Small intestine (tissue), 7 donors: Measurements from ENCODE around the gene TSEN54. TPM values are rescaled to one million over a fixed set of nuclear protein-coding genes. Genes with fewer than 3 reads are reported as not detected.

Experiments used
- DNase-seq, 2 donors: peaks; one replicate each; pipeline versions ENCODE4 v3.0.0 to v3.0.0-alpha.2; 2013
- FAIRE-seq: peaks from 2 replicates; lab custom pipeline; 2012; peaks lifted over from hg19 to GRCh38; lab: Jason Lieb, UNC
- H3K27ac ChIP-seq, 3 donors: one replicate each; pipeline ENCODE4 v1.5.1; 2013; ENCODE audit warnings: low read length in 2 of 3, mild to moderate bottlenecking in 2 of 3, control low read depth in 1 of 3, inconsistent platforms in 1 of 3, low read depth in 1 of 3, moderate library complexity in 1 of 3
- H3K27me3 ChIP-seq, 3 donors: one replicate each; pipeline ENCODE4 v1.6.1; 2013; ENCODE audit warnings: low read length in 3 of 3, inconsistent platforms in 1 of 3; ENCODE audit not compliant: control insufficient read depth in 3 of 3, insufficient read depth in 3 of 3
- H3K36me3 ChIP-seq, 3 donors: one replicate each; pipeline ENCODE4 v1.6.1; 2013; ENCODE audit warnings: low read length in 3 of 3, inconsistent platforms in 1 of 3, low read depth in 1 of 3, mild to moderate bottlenecking in 1 of 3, moderate library complexity in 1 of 3; ENCODE audit not compliant: control insufficient read depth in 3 of 3, insufficient read depth in 2 of 3
- H3K4me1 ChIP-seq, 3 donors: one replicate each; pipeline ENCODE4 v1.6.1; 2013; ENCODE audit warnings: low read length in 2 of 3, inconsistent platforms in 1 of 3, low read depth in 1 of 3, mild to moderate bottlenecking in 1 of 3, moderate library complexity in 1 of 3; ENCODE audit not compliant: control insufficient read depth in 3 of 3, insufficient read depth in 2 of 3
- H3K4me3 ChIP-seq, 3 donors: one replicate each; pipeline ENCODE4 v1.5.1; 2013; ENCODE audit warnings: low read length in 3 of 3, control low read depth in 1 of 3, inconsistent platforms in 1 of 3, low read depth in 1 of 3, mild to moderate bottlenecking in 1 of 3, moderate library complexity in 1 of 3
- H3K9me3 ChIP-seq, 2 donors: one replicate each; pipeline ENCODE4 v1.6.1; 2013; ENCODE audit warnings: low read depth in 1 of 2, low read length in 1 of 2; ENCODE audit not compliant: control insufficient read depth in 2 of 2, insufficient read depth in 1 of 2
- WGBS, 3 donors: extraction: QIAGEN DNeasy Blood & Tissue Kit; methylation state at CpG; one replicate each; pipeline ENCODE4 v1.1.7; 2013; 5-methylcytosine and 5-hydroxymethylcytosine counted together
- polyA plus RNA-seq, 4 donors: library from polyadenylated mRNA; stranded (reverse) in 3 of 4; unstranded in 1 of 4; fragments of 200-250 nt in 3 of 4; fragments of 120-200 nt in 1 of 4; gene quantifications; one replicate each; pipeline versions ENCODE4 v1.2.1 to v1.2.3, GENCODE V29; 2013
- donor health status: healthy with polysubstance abuse.
- donor health status: control.
- donor health status: control.
- donor health status: Bipolar disorder and iron deficiency.
- donor health status: healthy.

TSEN54 gene
- polyA plus RNA-seq, 4 donors, result 35.5 to 91.1 (median 69.4) TPM

DNA sequence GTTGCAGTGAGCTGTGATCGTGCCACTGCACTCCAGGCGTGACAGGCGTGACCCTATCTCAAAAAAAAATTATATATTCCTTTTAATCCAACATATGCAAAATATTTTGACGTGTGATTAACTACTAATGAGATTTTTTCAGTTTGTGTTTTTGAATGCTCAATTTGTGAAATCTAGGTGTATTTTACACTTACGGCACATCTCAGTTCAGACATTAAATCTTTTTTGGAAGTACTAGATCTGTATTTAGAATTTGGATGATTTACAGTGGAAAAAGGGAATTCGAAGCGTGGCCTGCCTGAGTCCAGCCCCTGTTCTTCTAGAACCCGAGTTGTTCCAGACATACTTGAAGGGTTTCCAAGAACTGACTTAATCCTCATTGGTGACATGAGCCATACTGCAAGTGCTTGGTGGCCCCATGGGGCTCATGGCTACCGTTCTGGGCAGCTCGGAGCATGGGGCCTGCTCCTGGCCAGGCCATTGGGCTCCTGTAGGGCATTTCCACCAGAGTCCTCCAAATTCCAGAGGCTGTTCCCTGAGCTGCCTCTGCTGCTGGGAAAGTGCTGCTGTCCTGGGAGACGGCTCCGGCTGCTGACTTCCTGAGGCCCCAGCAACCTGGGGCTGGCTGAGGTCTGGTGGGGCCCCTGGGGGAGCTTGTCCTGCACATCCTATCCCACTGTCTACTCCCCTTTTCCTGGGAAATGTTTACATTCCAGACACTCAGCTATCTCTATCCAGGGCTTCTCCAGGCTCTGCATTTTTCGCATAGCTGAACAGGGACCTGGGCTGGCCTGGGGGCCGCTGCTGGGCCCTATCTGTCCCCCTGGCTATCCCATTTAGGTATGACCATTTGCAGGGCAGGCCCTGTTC lies 36.3 kb downstream of the TSEN54 start:
- no peak overlapping the region for H3K4me3 ChIP-seq
- H3K36me3 ChIP-seq, result peaks cover 4 to 70% (median 4%) of the 10 kb centered on the region in 3 donors
- peaks cover 0 to 71% (median 2%) of the 10 kb centered on the region in 3 donors for H3K4me1 ChIP-seq
- FAIRE-seq (no peak), DNase-seq (no peak)
- 76 to 89% (median 88%) methylated on average over 14 of the region's 14 CpGs for WGBS, 3 donors
- no peaks in the 10 kb centered on the region for H3K9me3 ChIP-seq
- H3K27me3 ChIP-seq, result no peaks in the 10 kb centered on the region
- H3K27ac ChIP-seq, result peak overlapping the region in 1 of 3 donors; percentile 51

GRCh38 chr17:75553295-75554110 lies 37.2 kb downstream of the TSEN54 start:
- WGBS, 3 donors, result 86 to 94% (median 86%) methylated on average over 8 of the region's 8 CpGs

GRCh38 chr17:75555679-75556153 lies 39.4 kb downstream of the TSEN54 start:
- H3K27me3 ChIP-seq, result no peaks in the 10 kb centered on the region
- H3K36me3 ChIP-seq, result peaks cover 4 to 82% (median 8%) of the 10 kb centered on the region in 3 donors
- FAIRE-seq, result no peak
- DNase-seq, result peak; percentile 58 to 67
- no peak overlapping the region for H3K4me3 ChIP-seq
- H3K27ac ChIP-seq, result peak overlapping the region in 2 of 3 donors; percentile 7 to 29
- H3K9me3 ChIP-seq, result no peaks in the 10 kb centered on the region
- H3K4me1 ChIP-seq, result peaks cover 0 to 55% (median 6%) of the 10 kb centered on the region in 3 donors
- WGBS, 3 donors, result 72 to 86% (median 73%) methylated on average over 21 of the region's 21 CpGs

More at GRCh38 chr17:75553295-75554110, 37.2 kb downstream of the TSEN54 start:
- H3K9me3 ChIP-seq, result no peaks in the 10 kb centered on the region
- H3K27ac ChIP-seq, result peak overlapping the region in 1 of 3 donors; percentile 51
- no peak overlapping the region for H3K4me3 ChIP-seq
- FAIRE-seq (no peak), DNase-seq (no peak)
- H3K27me3 ChIP-seq, result no peaks in the 10 kb centered on the region
- H3K4me1 ChIP-seq, result peaks cover 0 to 76% (median 6%) of the 10 kb centered on the region in 3 donors
- H3K36me3 ChIP-seq, result peaks cover 4 to 74% (median 4%) of the 10 kb centered on the region in 3 donors

- peaks cover 0 to 47% (median 6%) of the 10 kb centered on the region in 3 donors for H3K4me1 ChIP-seq
- no peak overlapping the region for H3K4me3 ChIP-seq
- H3K9me3 ChIP-seq, result no peaks in the 10 kb centered on the region
These were observed 40.9 kb downstream of the TSEN54 start for GRCh38 chr17:75557075-75557851.

GRCh38 chr17:75557852-75558665 lies 41.7 kb downstream of the TSEN54 start:
- Histone ChIP-seq H3K4me3 (no peak overlapping the region), H3K27me3 (no peaks in the 10 kb centered on the region), H3K4me1 (peaks cover 0 to 39% (median 6%) of the 10 kb centered on the region in 3 donors), H3K27ac (peak overlapping the region; percentile 72 to 86 (median 74)), H3K9me3 (no peaks in the 10 kb centered on the region), H3K36me3 (peaks cover under 1 to 82% (median 10%) of the 10 kb centered on the region in 3 donors)
- no peak for FAIRE-seq
- no peak for DNase-seq
- WGBS, 3 donors, result 37 to 68% (median 39%) methylated on average over 17 to 18 of the region's 18 CpGs

More at GRCh38 chr17:75557075-75557851, 40.9 kb downstream of the TSEN54 start:
- DNase-seq, result peak; percentile 93
- Histone ChIP-seq H3K36me3 (peaks cover 4 to 82% (median 8%) of the 10 kb centered on the region in 3 donors), H3K27ac (peak overlapping the region; percentile 72 to 86 (median 74)), H3K27me3 (no peaks in the 10 kb centered on the region)
- 11 to 47% (median 26%) methylated on average over 15 of the region's 15 CpGs for WGBS, 3 donors
- FAIRE-seq, result no peak

- H3K9me3 ChIP-seq, result no peaks in the 10 kb centered on the region
- 76 to 79% (median 79%) methylated on average over 24 to 36 of the region's 38 CpGs for WGBS, 3 donors
- FAIRE-seq (no peak), DNase-seq (no peak)
- H3K36me3 ChIP-seq, result peaks cover 0 to 84% (median 18%) of the 10 kb centered on the region in 3 donors
- H3K4me1 ChIP-seq, result peaks cover 0 to 35% (median 6%) of the 10 kb centered on the region in 3 donors
- no peak overlapping the region for H3K4me3 ChIP-seq
- peak overlapping the region in 1 of 3 donors; percentile 74 for H3K27ac ChIP-seq
- H3K27me3 ChIP-seq, result no peaks in the 10 kb centered on the region
These were observed 42.6 kb downstream of the TSEN54 start for GRCh38 chr17:75558666-75559530.
